MM.1S (cell line): ENCODE measurements around the gene HTRA3.

Source experiments
- DNase-seq: peaks from one replicate; pipeline ENCODE4 v3.0.0-alpha.2; 2015
- H2AFZ ChIP-seq: fragments of 300-600 bp; sonication (generic); 2 replicates; pipeline ENCODE4 v1.6.0; 2016; ENCODE audit warnings: antibody characterized with exemption, low read length
- H3F3A ChIP-seq: fragments of 300-600 bp; sonication (generic); 2 replicates; pipeline ENCODE4 v1.6.1; 2016; ENCODE audit warnings: mild to moderate bottlenecking, antibody characterized with exemption, low read length, moderate library complexity, mixed read lengths; ENCODE audit not compliant: insufficient read depth
- H3K27ac ChIP-seq: fragments of 300-600 bp; sonication (generic); 2 replicates; pipeline ENCODE4 v1.5.1; 2016; ENCODE audit warnings: mild to moderate bottlenecking, low read length
- H3K27me3 ChIP-seq: fragments of 300-600 bp; sonication (generic); replicated peaks from 2 replicates; pipeline ENCODE4 v1.6.0; 2016; ENCODE audit warnings: low read length; ENCODE audit not compliant: insufficient read depth
- H3K36me3 ChIP-seq: fragments of 300-600 bp; sonication (generic); replicated peaks from 2 replicates; pipeline ENCODE4 v1.6.1; 2016; ENCODE audit warnings: mild to moderate bottlenecking, low read length, mixed read lengths; ENCODE audit not compliant: insufficient read depth
- H3K4me1 ChIP-seq: fragments of 300-600 bp; sonication (generic); 2 replicates; pipeline ENCODE4 v1.6.1; 2016; ENCODE audit warnings: low read length, mixed read lengths
- H3K4me2 ChIP-seq: fragments of 300-600 bp; sonication (generic); 2 replicates; pipeline ENCODE4 v1.6.0; 2016; ENCODE audit warnings: low read depth, low read length
- H3K4me3 ChIP-seq: fragments of 300-600 bp; sonication (generic); 2 replicates; pipeline ENCODE4 v1.5.1; 2016; ENCODE audit warnings: low read length, mixed read lengths
- H3K79me2 ChIP-seq: fragments of 300-600 bp; sonication (generic); 2 replicates; pipeline ENCODE4 v1.6.1; 2016; ENCODE audit warnings: mixed run types, low read length, mixed read lengths
- H3K9ac ChIP-seq: fragments of 300-600 bp; sonication (generic); 2 replicates; pipeline ENCODE4 v1.6.1; 2016; ENCODE audit warnings: low read length, mixed read lengths
- H3K9me2 ChIP-seq: fragments of 300-600 bp; sonication (generic); replicated peaks from 2 replicates; pipeline ENCODE4 v1.6.1; 2016; ENCODE audit warnings: mild to moderate bottlenecking, low read length, mixed read lengths; ENCODE audit not compliant: insufficient read depth
- H3K9me3 ChIP-seq: fragments of 300-600 bp; sonication (generic); replicated peaks from 2 replicates; pipeline ENCODE4 v1.6.1; 2016; ENCODE audit warnings: mild to moderate bottlenecking, low read length, mixed read lengths; ENCODE audit not compliant: insufficient read depth
- H4K20me1 ChIP-seq: fragments of 300-600 bp; sonication (generic); 2 replicates; pipeline ENCODE4 v1.6.1; 2016; ENCODE audit warnings: mild to moderate bottlenecking, low read length, moderate library complexity, mixed read lengths; ENCODE audit not compliant: insufficient read depth
- EZH2 ChIP-seq: fragments of 300-600 bp; sonication (generic); optimal IDR thresholded peaks from 2 replicates; pipeline ENCODE3; 2017; ENCODE audit warnings: low read depth, mild to moderate bottlenecking, antibody characterized with exemption, low read length, mixed read lengths
- EZH2phosphoT487 ChIP-seq: fragments of 300-600 bp; sonication (generic); IDR thresholded peaks from 2 replicates; pipeline ENCODE4 v1.6.1; 2018; ENCODE audit warnings: antibody characterized with exemption, low read length
- TF ChIP-seq, protein P1 (sequence below): fragments of 300-600 bp; sonication (generic); IDR thresholded peaks from 2 replicates; pipeline ENCODE4 v1.5.1; 2016; ENCODE audit warnings: antibody characterized with exemption, low read length, mixed read lengths

Gene HTRA3

DNA sequence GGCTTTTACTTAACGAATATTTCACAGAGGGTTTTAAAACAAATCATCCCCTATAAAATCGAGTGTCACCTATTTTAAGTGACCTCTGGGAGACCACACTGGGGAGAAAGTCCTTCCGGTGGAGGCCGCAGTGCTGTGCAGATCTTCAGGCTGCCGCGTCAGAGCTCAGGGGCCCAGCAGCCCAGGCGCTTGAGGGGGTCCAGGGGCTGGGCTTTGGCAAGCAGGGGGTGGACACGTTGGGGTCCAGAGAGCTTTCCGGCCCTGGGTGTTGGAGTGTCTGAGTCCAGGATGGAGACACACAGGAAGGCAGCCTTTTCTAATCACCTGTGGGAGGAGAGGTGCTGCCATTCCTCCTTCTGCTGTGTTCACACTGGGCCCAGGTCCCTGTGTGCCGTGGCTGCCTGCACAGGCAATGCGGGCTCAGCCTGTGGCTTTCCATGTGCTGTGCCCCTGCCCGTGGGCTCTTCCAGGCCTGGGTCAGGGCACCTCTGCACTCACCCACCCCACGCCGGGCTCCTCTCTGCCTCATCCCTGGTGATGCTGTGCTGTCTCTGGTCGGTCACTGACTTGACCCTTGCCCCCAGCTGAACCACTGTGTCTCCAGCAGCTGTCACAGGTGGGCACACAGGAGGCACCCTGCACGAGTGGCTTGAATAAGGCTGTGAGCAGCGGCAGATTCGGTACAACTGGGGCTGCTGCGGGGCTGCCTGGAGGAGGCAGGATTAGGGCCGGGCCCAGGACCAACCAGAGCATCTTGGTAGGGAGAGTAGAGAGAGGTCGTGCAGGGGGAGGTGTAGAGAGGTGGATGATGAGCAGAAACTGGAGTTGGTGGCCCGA lies 10.0 kb downstream of the HTRA3 start:
- Histone ChIP-seq H4K20me1 (no peaks in the 10 kb centered on the region), H3K27ac (no peak overlapping the region), H2AFZ (no peak overlapping the region), H3K4me2 (no peak overlapping the region), H3K9me3 (no peaks in the 10 kb centered on the region), H3K4me1 (no peaks in the 10 kb centered on the region), H3K36me3 (no peaks in the 10 kb centered on the region), H3K79me2 (no peaks in the 10 kb centered on the region), H3K27me3 (peaks cover 100% of the 10 kb centered on the region), H3F3A (no peaks in the 10 kb centered on the region), H3K9ac (no peak overlapping the region), H3K9me2 (no peaks in the 10 kb centered on the region), H3K4me3 (no peak overlapping the region)
- TF ChIP-seq EZH2, result no peak
- TF ChIP-seq, protein P1, sequence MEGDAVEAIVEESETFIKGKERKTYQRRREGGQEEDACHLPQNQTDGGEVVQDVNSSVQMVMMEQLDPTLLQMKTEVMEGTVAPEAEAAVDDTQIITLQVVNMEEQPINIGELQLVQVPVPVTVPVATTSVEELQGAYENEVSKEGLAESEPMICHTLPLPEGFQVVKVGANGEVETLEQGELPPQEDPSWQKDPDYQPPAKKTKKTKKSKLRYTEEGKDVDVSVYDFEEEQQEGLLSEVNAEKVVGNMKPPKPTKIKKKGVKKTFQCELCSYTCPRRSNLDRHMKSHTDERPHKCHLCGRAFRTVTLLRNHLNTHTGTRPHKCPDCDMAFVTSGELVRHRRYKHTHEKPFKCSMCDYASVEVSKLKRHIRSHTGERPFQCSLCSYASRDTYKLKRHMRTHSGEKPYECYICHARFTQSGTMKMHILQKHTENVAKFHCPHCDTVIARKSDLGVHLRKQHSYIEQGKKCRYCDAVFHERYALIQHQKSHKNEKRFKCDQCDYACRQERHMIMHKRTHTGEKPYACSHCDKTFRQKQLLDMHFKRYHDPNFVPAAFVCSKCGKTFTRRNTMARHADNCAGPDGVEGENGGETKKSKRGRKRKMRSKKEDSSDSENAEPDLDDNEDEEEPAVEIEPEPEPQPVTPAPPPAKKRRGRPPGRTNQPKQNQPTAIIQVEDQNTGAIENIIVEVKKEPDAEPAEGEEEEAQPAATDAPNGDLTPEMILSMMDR, result no peak
- TF ChIP-seq EZH2phosphoT487, result no peak
- DNase-seq, result no peak

DNA sequence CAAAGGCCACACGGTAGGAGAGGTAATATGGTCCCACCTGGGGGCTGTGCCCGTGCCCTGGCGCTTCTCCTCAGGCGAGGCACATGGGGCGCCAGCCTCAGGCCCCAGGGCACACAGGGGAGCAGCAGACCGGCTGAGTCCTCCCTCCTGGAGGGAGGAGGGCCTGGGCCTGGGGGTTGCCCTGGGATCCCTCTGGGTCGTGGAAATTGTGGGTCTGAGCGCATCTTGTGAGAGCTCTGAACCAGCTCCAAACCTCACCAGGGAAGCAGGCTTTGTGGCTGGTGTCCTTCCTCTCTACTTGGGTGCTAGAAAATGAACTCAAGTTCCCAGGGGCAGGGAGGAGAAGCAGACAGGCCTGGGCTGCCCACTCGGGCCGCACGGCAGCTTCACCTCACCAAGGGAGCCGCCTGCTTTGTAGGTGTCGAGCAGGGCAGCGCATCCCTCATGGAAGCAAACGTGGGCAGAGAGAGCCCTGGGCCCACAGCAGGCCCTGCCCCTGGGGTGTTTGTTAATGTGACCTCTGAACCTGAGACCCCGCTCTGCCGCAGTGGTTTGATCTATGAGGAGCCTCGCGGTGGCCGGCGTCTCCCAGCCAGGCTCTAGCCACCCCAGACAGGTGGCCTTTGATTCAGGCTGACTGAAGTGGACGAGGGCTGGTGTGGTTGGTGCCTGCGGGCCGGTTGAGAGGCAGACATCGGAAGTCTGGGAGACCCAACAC lies 10.8 kb downstream of the HTRA3 start:
- H3K79me2 ChIP-seq, result no peaks in the 10 kb centered on the region
- no peak overlapping the region for H3K4me2 ChIP-seq
- H3K36me3 ChIP-seq, result no peaks in the 10 kb centered on the region
- no peaks in the 10 kb centered on the region for H3K9me3 ChIP-seq
- no peak overlapping the region for H3K4me3 ChIP-seq
- TF ChIP-seq EZH2phosphoT487, result no peak
- TF ChIP-seq EZH2, result no peak
- TF ChIP-seq, protein P1, result no peak
- H3K9ac ChIP-seq, result no peak overlapping the region
- no peaks in the 10 kb centered on the region for H4K20me1 ChIP-seq
- H3K27me3 ChIP-seq, result peaks cover 99% of the 10 kb centered on the region
- no peaks in the 10 kb centered on the region for H3K9me2 ChIP-seq
- no peaks in the 10 kb centered on the region for H3K4me1 ChIP-seq
- H3F3A ChIP-seq, result no peaks in the 10 kb centered on the region
- DNase-seq, result no peak
- H3K27ac ChIP-seq, result no peak overlapping the region
- no peak overlapping the region for H2AFZ ChIP-seq

- Histone ChIP-seq H3K4me3 (no peak overlapping the region), H3K4me1 (no peaks in the 10 kb centered on the region), H3K9ac (no peak overlapping the region), H3F3A (no peaks in the 10 kb centered on the region), H3K27me3 (peaks cover 99% of the 10 kb centered on the region), H3K79me2 (no peaks in the 10 kb centered on the region), H3K9me3 (no peaks in the 10 kb centered on the region), H4K20me1 (no peaks in the 10 kb centered on the region), H3K36me3 (no peaks in the 10 kb centered on the region), H3K27ac (no peak overlapping the region), H3K9me2 (no peaks in the 10 kb centered on the region), H2AFZ (no peak overlapping the region), H3K4me2 (no peak overlapping the region)
- no peak for DNase-seq
- TF ChIP-seq, protein P1, result no peak
- no peak for TF ChIP-seq EZH2phosphoT487
- TF ChIP-seq EZH2, result no peak
Observed at GRCh38 chr4:8280876-8281440, 11.4 kb downstream of the HTRA3 start.
